Gastroesophageal sphincter (tissue), 4 donors: ENCODE data around the gene CACNA1C. TPM values are rescaled to one million over a fixed set of nuclear protein-coding genes. Genes with fewer than 3 reads are reported as not detected.

Experiments
- ATAC-seq: fragments of 150-250 bp; one replicate; pipeline ENCODE4 v1.9.1; 2016; ENCODE audit warnings: mild to moderate bottlenecking, moderate library complexity
- H3K27ac ChIP-seq, 4 donors: fragments of 200-600 bp; sonication (generic) in 3 of 4; 1 replicate in 3 of 4; 2 replicates in 1 of 4; pipeline ENCODE4 v1.5.1; 2016 to 2019
- H3K27me3 ChIP-seq: fragments of 200-600 bp; sonication (generic); one replicate; pipeline ENCODE4 v1.5.1; 2019
- H3K36me3 ChIP-seq, 2 donors: fragments of 200-600 bp; sonication (generic); one replicate each; pipeline ENCODE4 v1.5.1; 2019; ENCODE audit warnings: control low read depth in 1 of 2
- H3K4me1 ChIP-seq, 3 donors: fragments of 200-600 bp; sonication (generic); 1 replicate in 2 of 3; 2 replicates in 1 of 3; pipeline ENCODE4 v1.5.1; 2016 to 2019; ENCODE audit warnings: control low read depth in 2 of 3
- H3K4me3 ChIP-seq, 2 donors: fragments of 200-600 bp; sonication (generic); one replicate each; pipeline ENCODE4 v1.5.1; 2019; ENCODE audit warnings: mild to moderate bottlenecking in 1 of 2, moderate library complexity in 1 of 2
- H3K9me3 ChIP-seq, 3 donors: fragments of 200-600 bp; sonication (generic); one replicate each; pipeline ENCODE4 v1.5.1; 2017 to 2019; ENCODE audit warnings: control low read depth in 2 of 3
- EP300 ChIP-seq: sonication (generic); formaldehyde crosslinking; IDR thresholded peaks from one replicate; pipeline ENCODE4 v1.6.1; 2017; ENCODE audit warnings: antibody characterized with exemption, mild to moderate bottlenecking
- POLR2A ChIP-seq, 2 donors: fragments of 450-650 bp; IDR thresholded peaks; one replicate each; pipeline ENCODE4 v1.6.1; 2017; ENCODE audit warnings: antibody characterized with exemption in 2 of 2, mild to moderate bottlenecking in 2 of 2, moderate library complexity in 1 of 2
- POLR2AphosphoS5 ChIP-seq: sonication (generic); formaldehyde crosslinking; IDR thresholded peaks from one replicate; pipeline ENCODE4 v1.6.1; 2017; ENCODE audit warnings: antibody characterized with exemption
- WGBS, 2 donors: methylation state at CpG; one replicate each; pipeline ENCODE4 v1.1.5; 2018; ENCODE audit warnings: low coverage in 1 of 2; 5-methylcytosine and 5-hydroxymethylcytosine counted together
- total RNA-seq, 4 donors: library from RNA; depleted of rRNA; stranded (reverse); fragments of >200 nt; gene quantifications; one replicate each; pipeline ENCODE4 v1.1.0, GENCODE V29; 2016
- TF ChIP-seq, protein P1 (sequence below), 4 experiments: fragments of 200-600 bp in 2 of 4; fragments of 450-650 bp in 2 of 4; sonication (generic) in 1 of 4; IDR thresholded peaks; one replicate each; pipeline ENCODE4 v1.5.1; 2017 to 2019; ENCODE audit warnings: antibody characterized with exemption in 4 of 4, mild to moderate bottlenecking in 2 of 4, moderate library complexity in 2 of 4

Gene CACNA1C
- total RNA-seq, 4 donors from 2014 or later = 22.9 to 96.2 (median 41.4) TPM

DNA sequence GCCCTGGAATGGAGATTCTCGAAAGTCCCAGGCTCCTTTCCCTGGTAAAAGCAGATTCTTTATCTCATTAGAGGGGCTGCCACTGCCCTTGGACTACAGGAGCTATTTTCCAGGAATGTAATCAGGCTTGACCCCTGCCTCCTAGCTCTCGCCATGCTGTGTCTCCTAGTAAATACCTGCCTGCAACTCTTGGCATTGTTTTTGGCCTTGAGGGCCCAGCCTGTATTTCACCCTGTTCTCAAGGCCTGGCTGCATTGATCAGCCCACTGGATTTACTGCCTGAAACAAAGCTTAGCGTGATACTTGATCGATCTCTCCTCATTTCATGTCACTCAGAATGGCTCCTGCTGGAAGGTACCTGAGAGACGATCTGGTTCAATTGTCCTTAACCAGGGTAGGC lies 273.7 kb downstream of the CACNA1C start:
- Histone ChIP-seq H3K4me3 (no peak overlapping the region), H3K36me3 (no peaks in the 10 kb centered on the region), H3K4me1 (peaks cover 0 to 36% (median 10%) of the 10 kb centered on the region in 3 donors), H3K9me3 (no peaks in the 10 kb centered on the region), H3K27me3 (no peaks in the 10 kb centered on the region), H3K27ac (peak overlapping the region in 2 of 4 donors; percentile 15 to 24)
- no peak for ATAC-seq
- TF ChIP-seq POLR2A (IDR thresholded peaks at IDR 0.05) = no peak
- TF ChIP-seq, protein P1, sequence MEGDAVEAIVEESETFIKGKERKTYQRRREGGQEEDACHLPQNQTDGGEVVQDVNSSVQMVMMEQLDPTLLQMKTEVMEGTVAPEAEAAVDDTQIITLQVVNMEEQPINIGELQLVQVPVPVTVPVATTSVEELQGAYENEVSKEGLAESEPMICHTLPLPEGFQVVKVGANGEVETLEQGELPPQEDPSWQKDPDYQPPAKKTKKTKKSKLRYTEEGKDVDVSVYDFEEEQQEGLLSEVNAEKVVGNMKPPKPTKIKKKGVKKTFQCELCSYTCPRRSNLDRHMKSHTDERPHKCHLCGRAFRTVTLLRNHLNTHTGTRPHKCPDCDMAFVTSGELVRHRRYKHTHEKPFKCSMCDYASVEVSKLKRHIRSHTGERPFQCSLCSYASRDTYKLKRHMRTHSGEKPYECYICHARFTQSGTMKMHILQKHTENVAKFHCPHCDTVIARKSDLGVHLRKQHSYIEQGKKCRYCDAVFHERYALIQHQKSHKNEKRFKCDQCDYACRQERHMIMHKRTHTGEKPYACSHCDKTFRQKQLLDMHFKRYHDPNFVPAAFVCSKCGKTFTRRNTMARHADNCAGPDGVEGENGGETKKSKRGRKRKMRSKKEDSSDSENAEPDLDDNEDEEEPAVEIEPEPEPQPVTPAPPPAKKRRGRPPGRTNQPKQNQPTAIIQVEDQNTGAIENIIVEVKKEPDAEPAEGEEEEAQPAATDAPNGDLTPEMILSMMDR (IDR thresholded peaks at IDR 0.05) = no peak
- TF ChIP-seq EP300 = no peak
- TF ChIP-seq POLR2AphosphoS5 = no peak
- WGBS, 2 donors = 97 to 100% methylated on average over 2 to 5 of the region's 5 CpGs

DNA sequence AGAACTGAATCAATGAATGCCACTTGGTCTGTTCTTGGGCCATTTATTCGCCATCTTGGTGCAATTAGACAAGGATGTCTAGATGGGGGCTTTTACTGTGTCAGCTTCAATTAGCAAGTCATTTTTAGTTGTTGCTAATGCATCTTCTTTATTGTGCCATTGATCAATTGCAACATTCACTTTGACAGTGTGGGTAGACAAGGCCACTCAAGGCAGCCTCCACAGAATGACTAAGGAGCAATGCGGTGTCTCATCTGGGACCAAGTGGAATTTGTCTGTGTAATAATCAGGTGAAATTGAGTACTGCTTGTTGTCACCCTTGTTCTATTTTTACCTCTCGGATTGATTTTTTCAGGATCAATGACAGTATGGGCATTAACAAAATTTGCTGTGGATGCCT lies 275.9 kb downstream of the CACNA1C start:
- H3K4me1 ChIP-seq = peaks cover 0 to 29% (median 8%) of the 10 kb centered on the region in 3 donors
- H3K4me3 ChIP-seq = no peak overlapping the region
- H3K9me3 ChIP-seq = no peaks in the 10 kb centered on the region
- WGBS, 2 donors = 64 to 100% methylated on average over 2 to 3 of the region's 3 CpGs
- no peaks in the 10 kb centered on the region for H3K36me3 ChIP-seq
- no peak for ATAC-seq
- no peaks in the 10 kb centered on the region for H3K27me3 ChIP-seq
- no peak overlapping the region for H3K27ac ChIP-seq
- TF ChIP-seq POLR2AphosphoS5 (no peak), POLR2A (IDR thresholded peaks at IDR 0.05) (no peak)

DNA sequence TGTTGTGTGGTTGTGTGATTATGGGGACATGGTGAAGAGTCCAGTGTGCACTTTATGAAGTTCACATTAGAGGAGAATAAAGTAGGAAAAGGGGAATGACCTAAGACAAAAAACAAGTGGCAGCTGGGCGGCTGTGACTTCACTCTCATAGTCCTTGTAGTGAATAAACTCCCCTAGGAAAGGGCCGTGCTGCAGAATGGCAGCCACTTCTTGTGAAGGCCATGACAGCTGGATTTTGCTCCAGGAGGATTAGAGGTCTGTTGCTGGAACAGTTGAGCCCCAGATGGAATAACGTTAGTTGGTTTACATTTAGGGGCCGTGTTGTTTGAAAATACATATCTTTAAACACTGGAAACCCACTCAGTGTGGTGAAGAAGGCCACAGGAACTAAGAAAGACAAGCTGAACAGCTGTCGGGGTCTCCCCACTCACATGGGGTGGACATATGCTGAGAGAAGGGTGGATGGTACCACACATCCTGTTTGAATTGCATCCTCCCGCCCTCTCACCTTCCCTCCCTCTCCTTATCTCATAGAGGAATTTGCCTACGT lies 276.9 kb downstream of the CACNA1C start:
- Histone ChIP-seq H3K9me3 (no peaks in the 10 kb centered on the region), H3K27ac (no peak overlapping the region), H3K4me1 (peaks cover 0 to 18% (median 0%) of the 10 kb centered on the region in 3 donors), H3K36me3 (no peaks in the 10 kb centered on the region), H3K4me3 (no peak overlapping the region), H3K27me3 (no peaks in the 10 kb centered on the region)
- WGBS, 2 donors = 64 to 77% methylated on average over 5 to 7 of the region's 7 CpGs
- ATAC-seq = no peak
- TF ChIP-seq, protein P1 (IDR thresholded peaks at IDR 0.05) = no peak
- no peak for TF ChIP-seq EP300
- no peak for TF ChIP-seq POLR2A (IDR thresholded peaks at IDR 0.05)
- no peak for TF ChIP-seq POLR2AphosphoS5

DNA sequence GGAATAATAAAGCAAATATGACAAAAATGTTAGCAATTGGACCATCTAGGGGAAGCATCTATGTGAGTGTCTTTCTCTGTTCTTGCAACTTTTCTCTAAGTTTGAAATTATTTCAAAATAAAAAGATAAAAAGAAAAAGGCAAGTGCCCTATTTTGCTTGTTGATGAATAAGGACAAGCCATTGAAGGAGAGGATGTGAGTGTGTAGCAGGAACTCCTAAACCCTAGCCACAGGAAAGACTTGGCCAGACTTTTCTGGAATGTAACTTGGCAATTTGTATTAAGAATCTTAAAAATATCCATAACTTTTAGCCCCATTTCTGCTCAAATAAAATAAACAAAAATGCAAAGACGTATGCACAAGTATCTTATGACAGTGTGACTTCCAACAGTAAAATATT lies 279.4 kb downstream of the CACNA1C start:
- no peak for ATAC-seq
- Histone ChIP-seq H3K4me1 (peaks cover 0 to 40% (median 5%) of the 10 kb centered on the region in 3 donors), H3K36me3 (no peaks in the 10 kb centered on the region), H3K9me3 (no peaks in the 10 kb centered on the region), H3K27ac (peak overlapping the region in 1 of 4 donors; percentile 19), H3K27me3 (no peaks in the 10 kb centered on the region), H3K4me3 (no peak overlapping the region)
- TF ChIP-seq, protein P1 (IDR thresholded peaks at IDR 0.05) = no peak
- no peak for TF ChIP-seq POLR2A (IDR thresholded peaks at IDR 0.05)
- TF ChIP-seq POLR2AphosphoS5 = no peak
- TF ChIP-seq EP300 = no peak
- WGBS, 2 donors = 12 to 30% methylated on average over 1 of the region's 1 CpG

DNA sequence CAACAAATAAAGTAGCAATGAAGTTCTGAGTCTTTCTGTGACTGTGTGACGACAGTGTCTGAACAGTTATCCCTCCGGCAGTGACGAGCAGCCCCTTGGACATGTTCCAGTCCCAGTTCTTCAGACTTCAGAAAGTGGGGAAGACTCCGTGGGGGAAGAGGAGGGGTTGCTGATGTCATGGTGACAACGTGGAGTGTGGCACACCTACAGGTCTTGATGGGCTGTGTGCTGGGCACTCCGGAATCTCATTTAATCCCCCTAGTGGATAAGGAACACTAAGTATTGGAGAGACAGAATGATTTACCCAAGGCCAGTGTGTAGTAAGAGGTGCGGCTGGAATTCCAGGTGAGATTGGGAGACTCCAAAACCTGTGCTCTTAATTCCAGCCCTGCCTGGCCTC lies 280.2 kb downstream of the CACNA1C start:
- H3K36me3 ChIP-seq = no peaks in the 10 kb centered on the region
- H3K4me1 ChIP-seq = peaks cover 0 to 47% (median 5%) of the 10 kb centered on the region in 3 donors
- 67 to 68% methylated on average over 3 of the region's 7 CpGs for WGBS, 2 donors
- no peaks in the 10 kb centered on the region for H3K27me3 ChIP-seq
- peak overlapping the region in 3 of 4 donors; percentile 32 to 39 (median 36) for H3K27ac ChIP-seq
- ATAC-seq = no peak
- H3K9me3 ChIP-seq = no peaks in the 10 kb centered on the region
- no peak overlapping the region for H3K4me3 ChIP-seq
- TF ChIP-seq, protein P1 (IDR thresholded peaks at IDR 0.05) = no peak
- TF ChIP-seq POLR2AphosphoS5 = no peak
